Stimulated activated CD4-positive, alpha-beta T cell treated with anti-CD3 and anti-CD28 coated beads, Interleukin-12 subunit alpha, Interleukin-12 subunit beta, amount 100 ng/mL, for 4 hours (primary cell): Measurements from ENCODE around the gene DSTN.

ENCODE experiments used
- DNase-seq: peaks from one replicate; pipeline ENCODE4 v3.0.0-alpha.2; 2020

The DSTN gene

DNA sequence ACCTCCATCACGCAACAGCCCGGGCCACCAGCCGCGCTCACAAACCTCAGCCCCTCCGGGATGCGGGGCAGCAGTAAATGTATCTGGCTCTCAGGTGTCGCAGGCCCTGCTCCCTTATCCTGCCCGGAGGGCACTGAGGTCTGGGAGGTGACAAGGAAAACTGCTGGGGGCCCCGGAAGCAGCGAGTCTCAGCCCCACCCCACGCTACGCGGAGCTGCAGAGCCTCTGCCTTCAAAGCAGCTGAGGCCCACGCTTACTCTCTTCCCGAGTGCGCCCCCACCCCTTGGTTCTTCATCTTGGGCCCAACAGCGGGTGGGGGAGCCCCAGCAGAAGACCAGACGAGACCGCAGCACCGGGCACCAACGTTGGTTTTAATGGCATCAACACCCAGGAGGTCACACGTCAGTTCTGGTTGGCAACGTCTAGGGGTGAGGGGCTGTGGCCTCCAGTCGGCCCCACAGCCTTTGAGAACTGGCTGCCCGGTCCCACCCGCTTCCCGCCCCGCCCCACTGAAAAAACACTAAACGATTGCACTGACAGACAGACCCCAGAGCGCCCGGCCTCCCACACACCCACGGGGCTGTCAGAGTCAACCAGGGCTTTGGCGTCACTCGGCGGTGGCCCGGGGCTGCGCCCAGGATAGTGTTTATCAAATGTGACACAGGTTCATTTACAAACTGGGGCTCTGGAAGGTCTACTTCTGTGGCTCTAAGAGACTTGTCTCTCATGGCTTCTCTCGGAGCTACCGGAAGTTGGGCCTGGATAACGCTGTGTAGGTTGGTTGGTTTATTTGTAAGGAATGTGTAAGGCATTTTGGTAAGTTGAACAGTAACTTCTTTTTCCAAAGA, 43.7 kb downstream of the DSTN start:
- no peak for DNase-seq

- no peak for DNase-seq
Measured at GRCh38 chr20:17614176-17614811, 44.4 kb downstream of the DSTN start.

DNA sequence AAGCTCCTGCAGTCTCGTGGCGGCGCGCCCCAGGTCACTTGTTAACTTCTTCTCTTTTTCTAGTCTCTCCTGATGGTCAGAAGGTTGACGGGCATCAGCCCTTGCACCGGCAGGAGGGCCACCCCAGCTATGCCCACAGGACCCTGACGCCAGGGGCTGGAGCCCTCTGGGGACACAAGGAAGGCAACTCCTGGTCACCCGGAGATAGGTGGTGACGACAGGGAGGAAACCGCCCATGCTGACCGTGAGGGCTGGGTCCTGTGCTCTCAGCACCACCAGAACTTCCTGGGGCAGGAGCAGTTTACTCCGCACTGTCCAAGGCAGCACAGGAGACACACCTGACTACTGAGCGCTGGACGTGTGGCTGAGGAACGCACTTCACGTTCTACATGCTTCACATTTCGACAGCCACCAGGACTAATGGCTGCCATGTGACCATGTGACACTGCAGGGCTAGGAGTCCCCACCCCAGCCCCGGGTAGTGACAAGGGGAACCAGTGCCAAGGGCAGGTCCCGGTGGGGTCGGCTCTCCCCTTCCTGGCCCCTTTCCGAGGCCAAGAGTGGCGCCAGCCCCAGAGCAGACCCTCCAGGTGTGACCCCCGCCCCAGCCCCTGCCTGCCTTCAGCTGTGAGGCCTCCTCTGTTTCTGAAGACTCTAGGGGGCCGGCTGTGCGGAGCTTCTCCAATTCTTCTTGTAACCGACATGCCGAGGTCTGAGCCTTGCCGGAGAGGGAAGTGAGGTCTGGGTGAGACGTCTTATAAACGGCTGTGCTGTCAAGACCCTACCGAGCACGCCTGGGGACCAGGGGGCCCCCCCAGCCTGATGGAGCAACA, 45.2 kb downstream of the DSTN start:
- DNase-seq: no peak

DNA sequence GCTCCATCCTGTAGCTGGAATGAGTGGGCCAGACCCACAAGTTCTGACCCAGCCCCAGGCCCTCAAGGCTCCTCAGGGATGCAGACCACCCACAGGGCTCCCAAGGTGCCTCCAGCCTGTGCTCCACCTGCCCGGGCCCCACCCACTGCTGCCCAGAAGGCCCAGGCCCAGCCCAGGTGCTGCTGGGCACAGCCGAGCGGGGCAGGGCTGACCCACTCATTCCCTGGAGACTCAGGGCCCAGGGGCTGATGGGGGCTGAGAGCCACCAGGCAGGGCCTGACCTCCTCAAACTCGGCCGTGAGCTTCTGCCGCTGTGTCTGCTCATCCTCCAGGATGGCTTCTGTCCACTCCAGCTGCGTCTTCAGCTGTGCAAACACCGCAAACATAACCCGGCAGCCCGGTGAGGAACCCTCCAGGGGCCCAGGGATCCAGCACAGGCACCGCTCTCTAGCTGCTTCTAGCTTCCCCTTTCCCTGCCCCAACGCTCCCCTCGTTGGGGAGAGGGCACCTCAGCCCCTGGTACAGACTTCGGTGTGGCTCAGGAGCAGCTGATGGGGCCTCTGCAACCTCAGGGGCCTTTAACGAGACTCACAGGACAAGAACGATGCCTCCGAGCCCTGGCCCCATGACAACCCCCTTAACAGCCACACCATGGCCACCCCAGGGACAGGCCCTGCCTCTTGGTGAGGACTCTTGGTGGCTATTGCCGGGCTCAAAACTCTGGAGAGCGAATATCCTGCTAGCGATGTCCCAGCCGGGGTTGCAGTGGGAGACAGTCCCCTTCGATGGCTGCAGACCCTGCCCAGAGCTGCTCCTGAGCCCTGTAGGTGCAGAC, 46.0 kb downstream of the DSTN start:
- no peak for DNase-seq

DNA sequence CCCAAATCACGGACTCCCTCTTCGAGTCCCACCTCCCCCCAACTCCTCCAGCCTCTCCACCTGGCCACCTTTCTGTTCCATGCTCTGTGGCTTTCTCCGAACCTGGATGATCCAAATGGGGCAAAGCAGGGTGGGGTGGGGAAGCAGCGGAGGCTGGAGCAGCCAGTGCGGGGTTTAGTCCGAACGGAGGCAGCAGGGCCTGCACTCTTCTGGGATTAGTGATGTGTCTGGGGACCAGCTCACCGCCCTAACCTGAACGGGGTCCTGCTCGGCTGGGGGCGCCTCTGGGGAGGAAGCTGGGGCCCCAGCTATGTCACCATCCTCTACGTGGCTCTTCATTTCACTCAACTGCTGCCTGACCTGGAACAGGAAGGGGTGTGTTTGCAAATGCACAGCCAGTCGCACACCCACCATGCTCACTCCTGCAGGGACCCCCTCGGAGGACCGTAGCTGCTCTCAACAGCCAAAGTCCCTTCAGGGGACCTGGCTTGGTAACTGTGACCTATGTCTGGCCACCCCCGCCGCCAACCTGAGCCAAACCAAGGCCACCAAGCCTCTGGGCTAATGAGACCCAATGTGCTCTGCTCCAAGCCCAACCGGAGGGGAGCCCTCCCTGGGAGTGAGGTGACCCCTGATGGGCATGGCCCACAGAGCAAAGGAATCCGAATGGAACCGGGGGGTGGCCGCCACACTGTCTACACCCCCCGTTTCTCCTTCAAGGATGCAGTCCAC, 46.8 kb downstream of the DSTN start:
- no peak for DNase-seq

DNA sequence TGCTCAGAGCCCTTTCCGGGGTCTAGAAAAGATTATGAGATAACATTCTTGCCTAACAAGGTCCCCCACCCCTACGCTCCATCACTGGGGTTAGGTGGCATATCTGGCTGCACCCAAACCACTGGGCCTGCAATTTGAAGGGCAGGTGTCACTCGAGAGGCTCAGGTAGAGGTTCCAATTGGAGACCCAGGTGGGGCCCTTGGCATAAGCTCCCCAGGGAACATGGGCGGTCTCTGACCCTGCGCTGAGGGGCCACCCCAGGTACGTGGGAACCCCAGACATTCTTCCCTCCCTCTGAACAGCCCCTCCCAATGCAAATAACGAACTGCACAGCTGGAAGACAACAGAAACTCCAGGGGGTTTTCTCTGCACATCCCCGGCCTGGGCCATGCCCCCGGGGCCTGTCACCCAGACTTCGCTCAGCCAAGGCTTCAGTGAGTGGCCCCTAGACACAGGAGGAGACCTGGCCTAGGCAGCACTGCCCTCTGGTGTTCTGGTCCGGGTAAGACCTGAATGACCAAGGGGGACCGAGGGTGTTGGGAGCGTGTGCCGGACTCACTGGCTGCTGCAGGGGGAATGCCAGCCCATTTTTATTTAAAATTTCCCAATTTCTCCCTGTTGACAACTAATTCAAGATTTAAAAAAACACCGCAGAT, 47.5 kb downstream of the DSTN start:
- DNase-seq: peak; percentile 35

DNA sequence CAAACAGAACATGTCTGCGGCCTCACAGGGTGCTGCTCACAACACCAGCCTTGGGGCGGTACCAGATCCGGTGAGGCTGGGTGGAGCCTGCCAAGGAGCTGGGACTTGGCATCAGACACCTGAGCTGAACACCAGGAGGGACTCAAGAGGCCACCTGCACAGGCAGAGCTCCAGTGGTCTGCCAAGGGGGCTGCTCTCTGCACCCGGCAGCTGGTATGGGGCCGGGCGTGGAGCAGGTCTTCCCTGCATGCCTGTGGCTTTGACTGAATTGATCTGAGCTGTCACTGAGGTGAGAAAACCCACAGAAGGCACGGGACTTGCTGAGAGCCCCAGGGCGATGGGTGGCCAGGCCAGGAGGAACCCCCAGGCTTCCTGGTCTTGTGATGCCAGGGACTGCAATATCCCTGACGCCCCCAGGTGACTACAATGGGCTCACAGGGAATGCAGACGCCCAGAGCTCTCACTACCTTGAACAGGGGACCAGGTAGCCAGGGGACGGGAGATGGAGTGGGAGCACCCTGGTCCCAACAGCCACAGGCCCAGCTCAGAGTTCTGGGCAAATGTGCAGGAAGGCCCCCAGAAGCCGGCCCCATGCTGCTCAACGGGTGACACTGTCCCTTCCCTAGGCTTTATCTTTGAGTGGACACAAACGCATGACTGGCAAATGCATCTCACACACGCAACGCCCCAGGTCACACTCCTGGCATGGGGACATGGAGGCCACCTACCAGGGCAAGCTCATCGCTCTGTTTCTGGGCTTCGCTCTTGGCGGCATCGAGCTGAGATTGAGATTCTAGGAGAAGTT, 48.2 kb downstream of the DSTN start:
- DNase-seq: no peak

DNA sequence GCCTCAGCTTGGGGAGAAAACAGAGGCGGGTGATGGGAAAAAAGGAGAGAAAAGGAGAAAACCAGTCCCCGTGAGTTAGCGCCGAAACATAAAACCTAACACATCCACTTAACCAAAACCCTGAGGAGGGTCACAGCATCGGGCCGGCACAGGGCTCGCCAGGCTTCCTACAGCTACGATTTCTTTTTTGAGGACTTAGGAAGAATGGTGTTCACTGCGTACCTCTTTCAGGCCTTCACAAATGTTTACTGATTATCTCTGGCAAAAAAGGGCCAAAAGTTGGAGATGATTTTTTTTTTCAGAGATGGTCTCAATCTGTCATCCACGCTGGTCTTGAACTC, 48.8 kb downstream of the DSTN start:
- DNase-seq: no peak

DNA sequence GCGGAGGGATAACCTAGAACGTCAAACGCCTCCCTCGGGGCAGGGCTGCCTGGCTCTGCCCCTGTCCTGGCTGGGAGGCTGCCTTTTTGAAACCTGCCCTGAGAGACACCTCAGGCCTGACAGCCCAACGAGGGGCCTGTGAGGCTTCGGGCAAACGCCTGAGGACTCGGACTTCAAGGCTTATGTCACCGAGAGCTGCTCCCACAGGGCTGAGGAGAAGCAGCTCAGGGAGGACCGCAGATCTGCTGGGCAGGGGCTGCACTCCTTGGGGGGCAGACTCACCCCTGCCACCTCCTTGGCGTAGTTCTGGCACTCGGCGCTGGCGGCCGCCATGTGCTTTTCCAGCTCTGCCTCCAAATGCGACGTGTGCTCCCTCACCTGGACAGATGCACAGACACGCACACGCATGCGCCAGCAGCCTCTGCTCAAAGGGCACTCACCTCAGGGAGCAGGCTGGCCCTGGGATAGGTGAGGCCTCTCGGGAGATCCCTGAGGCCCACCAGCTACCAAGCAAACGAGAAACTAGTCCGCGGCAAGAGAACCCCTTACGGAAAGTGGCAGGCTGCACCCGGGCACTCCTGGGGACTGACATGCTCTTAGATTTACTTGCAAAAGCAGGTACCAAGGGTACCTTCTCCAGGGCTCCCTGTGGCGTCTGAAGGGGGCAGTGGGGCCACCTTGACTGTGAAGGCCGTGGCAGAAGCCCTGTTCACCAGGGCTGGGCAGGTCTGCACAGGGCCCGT, 49.6 kb downstream of the DSTN start:
- DNase-seq: no peak

DNA sequence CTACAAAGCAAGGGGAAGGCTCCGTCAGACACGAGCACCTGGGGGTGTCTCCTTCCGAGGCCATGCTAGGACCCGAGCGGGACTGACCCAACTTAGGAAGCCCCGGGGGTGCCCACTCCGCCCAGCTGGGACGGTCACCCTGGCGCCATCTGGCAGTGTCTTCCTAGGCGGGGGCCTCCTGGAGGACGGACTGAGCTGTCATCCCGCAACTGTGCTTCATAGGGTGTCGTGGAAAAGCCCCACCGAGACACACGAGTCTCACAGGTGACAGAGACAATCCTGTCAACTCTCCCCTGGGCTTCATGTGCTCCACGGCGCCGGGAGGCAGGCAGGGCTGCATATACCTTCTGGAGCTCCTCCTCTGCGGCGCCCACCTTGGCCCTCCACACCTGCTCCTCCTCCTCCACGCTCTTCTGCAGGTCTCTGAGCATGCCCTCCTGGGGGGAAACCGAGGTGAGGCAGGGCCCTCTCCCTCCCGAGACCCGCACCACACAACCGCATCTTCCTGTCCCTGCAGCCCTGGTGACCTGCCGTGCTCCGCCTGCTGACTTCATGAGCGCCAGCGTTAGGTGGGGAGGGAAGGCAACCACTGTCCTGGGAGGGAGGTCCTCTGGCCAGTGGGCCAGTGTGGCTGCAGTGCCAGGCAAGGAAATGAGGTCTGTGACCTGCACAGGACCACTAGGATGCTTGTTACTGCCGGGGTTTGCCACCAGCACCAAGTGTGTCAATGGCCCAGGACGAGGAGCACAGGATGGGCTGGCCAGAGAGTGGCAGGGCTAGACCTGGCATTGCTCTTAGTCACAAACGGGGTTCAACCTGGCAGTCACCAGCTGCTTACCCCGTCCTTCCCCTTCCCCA, 50.7 kb downstream of the DSTN start:
- no peak for DNase-seq

- DNase-seq: no peak
Measured at GRCh38 chr20:17621229-17621968, 51.5 kb downstream of the DSTN start.

DNA sequence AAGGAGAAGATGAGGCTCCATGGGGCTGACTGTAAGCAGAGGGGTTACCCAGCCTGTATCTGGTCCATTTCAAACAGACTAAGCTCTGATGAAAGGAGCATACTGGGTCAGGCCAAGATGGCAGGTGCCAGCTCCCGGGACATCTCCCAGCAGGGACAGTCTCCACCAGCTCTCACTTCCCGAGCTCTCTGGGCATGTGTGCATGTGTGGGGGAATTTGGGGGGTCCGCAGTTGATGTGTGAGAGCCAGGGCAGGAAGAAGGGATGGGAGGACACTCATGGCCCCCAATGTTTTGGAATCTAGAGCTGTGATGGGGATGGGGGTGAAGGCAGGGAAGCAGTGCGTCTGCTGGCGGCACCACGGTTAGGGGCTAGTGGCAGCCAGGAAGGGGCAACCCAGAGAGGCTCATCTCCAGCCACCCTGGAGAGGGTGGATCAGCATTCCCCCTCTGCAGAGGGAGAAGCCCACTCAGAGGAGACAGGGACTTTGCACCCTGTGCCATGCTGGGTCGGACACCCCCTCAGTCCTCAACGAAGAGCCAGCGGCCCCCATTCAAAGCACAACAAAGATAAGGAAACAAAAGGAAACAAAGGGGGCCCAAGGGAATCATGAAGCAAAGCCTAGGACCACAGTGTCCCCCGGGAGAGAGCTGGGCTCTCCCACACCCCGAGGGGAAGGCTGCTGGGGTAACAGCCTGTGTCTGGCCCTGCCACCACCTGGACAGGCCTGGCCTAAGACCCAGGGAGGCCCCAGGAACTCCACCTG, 52.4 kb downstream of the DSTN start:
- DNase-seq: no peak

DNA sequence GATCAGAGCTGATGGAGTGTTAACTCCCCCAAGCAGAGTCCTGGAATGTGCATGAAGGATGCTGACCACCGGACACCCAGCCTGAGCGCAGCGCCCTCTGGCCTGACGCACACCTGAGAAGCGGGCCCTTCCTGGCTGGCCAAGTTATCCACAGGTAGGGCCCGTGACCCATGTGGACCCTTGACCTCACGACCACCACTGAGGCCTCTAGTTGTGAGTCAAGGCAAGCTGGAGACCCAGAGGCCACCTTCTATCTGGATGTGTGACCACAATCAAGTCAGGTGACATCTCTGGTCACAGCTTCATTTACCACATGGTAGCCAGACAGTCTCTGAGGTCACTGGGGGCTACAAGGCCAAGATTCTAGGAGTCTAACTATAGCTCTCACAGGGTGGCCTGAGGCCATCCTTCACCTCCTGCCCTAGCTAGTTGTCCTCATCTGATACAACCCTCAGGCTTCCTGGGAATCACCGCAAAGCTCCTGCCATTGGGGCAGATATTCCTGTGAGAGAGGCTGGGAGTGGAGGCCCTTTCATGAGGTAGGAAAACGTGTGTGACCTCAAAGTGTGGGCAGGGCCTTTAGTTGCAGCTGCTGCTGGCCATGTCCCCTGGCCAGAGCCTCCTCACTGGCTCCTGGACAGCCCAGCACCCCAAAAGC, 53.1 kb downstream of the DSTN start:
- DNase-seq: no peak

DNA sequence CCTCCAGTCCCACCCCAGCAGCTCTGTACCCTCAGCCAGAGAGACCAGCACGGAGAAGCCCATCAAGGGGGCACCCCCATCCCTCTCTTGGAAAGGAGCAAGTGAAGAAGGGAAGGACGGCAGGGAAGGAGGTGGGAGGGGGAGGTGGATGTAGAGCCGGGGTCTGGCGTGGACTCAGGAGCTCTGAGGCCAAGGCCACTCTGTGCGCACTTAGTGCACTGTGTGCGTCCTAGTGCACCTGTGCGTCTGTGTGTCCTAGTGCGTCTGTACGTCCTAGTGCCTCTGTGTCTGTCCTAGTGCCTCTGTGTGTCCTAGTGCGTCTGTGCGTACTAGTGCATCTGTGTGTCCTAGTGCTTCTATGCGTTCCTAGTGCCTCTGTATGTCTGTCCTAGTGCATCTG, 54.2 kb downstream of the DSTN start:
- DNase-seq: no peak

DNA sequence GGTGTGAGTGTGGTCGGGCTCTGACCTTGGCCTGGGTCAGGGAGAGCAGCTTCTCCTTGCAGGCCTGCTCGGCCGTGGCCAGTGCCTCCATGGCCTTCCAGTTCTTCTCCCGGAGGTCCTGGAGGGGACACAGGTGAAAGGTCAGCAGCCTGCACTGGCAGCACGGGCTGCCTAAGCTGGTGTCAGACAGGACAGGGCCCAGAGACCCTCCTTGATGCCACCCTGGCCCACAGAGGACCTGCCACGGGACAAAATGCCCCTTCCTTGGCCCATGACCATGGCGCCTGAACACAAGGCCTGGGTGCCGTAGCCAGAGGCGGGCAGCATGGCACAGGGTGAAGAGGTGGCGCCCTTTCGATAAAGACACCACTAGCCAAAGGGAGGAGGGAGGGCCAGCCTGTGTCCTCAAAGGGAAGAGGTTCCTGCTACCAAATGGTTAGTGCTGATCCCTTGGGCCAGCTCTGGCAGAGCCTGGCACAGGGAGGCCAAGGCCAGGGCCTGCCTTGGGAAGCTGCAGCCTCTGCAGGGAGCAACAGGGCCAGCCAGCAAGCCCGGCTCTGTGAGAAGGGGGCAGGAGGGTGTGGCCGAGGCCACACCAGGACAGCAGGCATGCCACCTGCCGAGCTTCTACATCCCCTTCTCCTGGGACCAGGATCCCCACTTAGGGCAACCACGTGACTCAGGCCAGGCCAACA, 54.8 kb downstream of the DSTN start:
- no peak for DNase-seq
